Glomerular visceral epithelial cell (primary cell): ENCODE data around the gene GEMIN7.
A peak's percentile ranks its signal among the peaks of the same experiment; 100 is the strongest.

Source experiments
- DNase-seq: peaks from one replicate; pipeline ENCODE4 v3.0.0-alpha.2; 2016; ENCODE audit errors: extremely low spot score

Gene GEMIN7

GRCh38 chr19:45128806-45129205 lies 49.7 kb downstream of the GEMIN7 start:
- DNase-seq: no peak

- no peak for DNase-seq
These were observed 51.2 kb downstream of the GEMIN7 start for GRCh38 chr19:45130236-45130635.

GRCh38 chr19:45130888-45131615 lies 52.0 kb downstream of the GEMIN7 start:
- peak; percentile 31 for DNase-seq

GRCh38 chr19:45133661-45134060 lies 54.6 kb downstream of the GEMIN7 start:
- DNase-seq: no peak

- no peak for DNase-seq
These were observed 56.3 kb downstream of the GEMIN7 start for GRCh38 chr19:45135176-45135885.

- no peak for DNase-seq
These were observed 57.6 kb downstream of the GEMIN7 start for GRCh38 chr19:45136507-45137178.

DNA sequence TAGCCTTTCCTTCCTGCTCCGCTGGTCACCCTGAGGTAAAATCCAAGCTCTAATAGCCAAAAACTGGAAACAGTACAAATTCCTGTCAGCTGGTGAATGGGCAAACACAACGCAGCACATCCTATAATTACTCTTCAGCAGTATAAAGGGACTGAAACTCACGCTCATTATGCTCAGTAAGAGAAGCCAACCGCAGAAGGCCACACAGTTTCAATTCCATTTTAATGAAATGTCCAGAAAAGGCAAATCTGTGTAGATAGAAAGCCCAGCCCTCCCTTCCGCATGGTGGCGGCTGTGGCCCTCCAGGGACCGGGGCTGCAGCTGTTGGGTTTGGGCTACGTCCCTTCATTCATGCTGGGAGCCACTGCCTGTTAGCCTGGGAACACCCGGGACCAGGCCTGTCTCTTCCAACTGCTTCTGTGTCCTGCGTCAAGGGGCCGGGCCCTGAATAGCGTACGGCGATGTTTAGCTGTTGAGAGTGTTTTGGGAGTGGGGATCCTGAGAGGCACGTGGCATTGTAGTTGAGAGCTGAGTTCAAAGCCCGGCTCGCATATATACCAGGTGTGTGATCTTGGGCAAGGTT lies 58.2 kb downstream of the GEMIN7 start:
- DNase-seq: no peak

GRCh38 chr19:45138303-45138751 lies 59.3 kb downstream of the GEMIN7 start:
- no peak for DNase-seq

DNA sequence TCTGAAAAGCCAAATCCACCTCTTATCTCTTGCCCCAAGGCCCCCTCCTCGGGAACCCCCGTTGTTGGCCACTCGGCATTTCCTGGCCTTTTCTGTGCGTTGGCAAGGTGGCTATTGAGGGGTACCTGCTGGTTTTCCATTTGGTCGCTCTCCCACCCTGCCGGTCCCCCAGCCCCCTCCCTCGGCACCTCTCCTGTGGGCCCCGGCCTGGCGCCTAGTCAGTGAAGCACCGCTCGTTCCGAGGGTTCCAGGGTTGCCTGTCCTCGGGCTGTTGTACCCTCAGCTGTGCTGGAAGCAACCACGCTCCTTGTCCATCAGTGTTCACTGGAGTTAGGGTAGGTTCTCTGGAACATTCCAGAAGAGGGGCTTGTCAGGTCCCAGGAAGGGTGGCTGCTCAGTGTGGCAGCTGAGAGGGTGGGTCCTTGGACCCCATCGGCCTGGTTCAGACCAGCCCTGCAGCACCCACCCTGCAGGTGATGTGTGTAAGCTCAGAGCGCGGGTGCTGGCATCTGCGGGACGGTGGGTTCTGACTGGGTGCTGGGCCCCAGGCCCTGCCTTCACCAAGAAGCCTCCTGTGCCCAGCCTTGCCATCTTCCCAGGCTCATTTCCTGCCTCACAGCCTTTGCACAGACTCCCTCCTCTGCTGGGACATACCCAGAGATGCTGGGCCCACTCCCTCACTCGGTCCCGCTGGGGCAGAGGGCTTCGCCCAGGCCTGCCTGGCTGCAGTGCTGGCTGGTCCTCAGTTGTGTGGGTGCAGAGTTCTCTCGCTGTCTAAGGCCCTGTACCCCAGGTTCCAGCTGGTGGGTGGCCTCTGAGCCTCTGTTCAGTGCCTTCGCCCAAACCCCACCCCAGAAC lies 60.5 kb downstream of the GEMIN7 start:
- no peak for DNase-seq

DNA sequence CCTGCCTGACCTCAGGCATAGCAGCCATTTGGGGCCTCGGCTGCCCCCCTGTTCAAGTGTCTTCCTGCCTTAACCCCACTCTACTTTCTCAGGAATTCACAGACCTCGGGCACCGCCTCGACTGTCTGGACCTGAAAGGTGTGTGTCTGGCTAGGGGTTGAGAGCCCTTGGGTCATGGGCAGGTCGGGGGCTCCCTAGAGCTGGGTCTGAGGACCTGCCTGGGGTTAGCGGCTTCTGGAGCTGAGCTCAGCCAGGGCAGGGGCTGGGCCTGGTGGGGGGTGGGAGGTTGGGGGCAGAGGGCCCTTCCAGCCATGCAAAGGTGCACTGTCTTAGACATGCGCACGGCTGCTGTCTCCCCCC lies 61.1 kb downstream of the GEMIN7 start:
- no peak for DNase-seq

GRCh38 chr19:45140533-45140932 lies 61.5 kb downstream of the GEMIN7 start:
- DNase-seq: no peak
